Endothelial cell of umbilical vein (primary cell): ENCODE data around the gene SMNDC1. TPM values are rescaled to one million over a fixed set of nuclear protein-coding genes. Genes with fewer than 3 reads are reported as not detected.
"Not testable (repeated sequence)": the region's sequence is repeated elsewhere in the genome, so short reads cannot be mapped to it uniquely, and the experiment has no call there.

ENCODE experiments used
- BruUV-seq: library from RNA; stranded (reverse); fragments of 400-500 nt; replicated peaks from 2 replicates; lab custom pipeline; 2021; lab: Mats Ljungman, UMichigan
- CTCF ChIA-PET: fragments of 300-600, 350-600 bp; sonication (Branson Sonifier 250); formaldehyde crosslinking; loops from one replicate; lab custom pipeline; 2021; ENCODE audit warnings: antibody characterized with exemption, inconsistent platforms; lab: Charles Lee
- POLR2A ChIA-PET: fragments of 300-600, 350-600 bp; sonication (Branson Sonifier 250); formaldehyde crosslinking; loops from one replicate; lab custom pipeline; 2021; ENCODE audit warnings: antibody characterized with exemption, inconsistent platforms; lab: Charles Lee
- DNase-seq: peaks from one replicate; pipeline ENCODE4 v3.0.0-alpha.2; 2011; ENCODE audit warnings: low read depth, low spot score
- FAIRE-seq: peaks from 2 replicates; lab custom pipeline; 2011; peaks lifted over from hg19 to GRCh38; lab: Jason Lieb, UNC
- H2AFZ ChIP-seq: 2 replicates; pipeline ENCODE4 v1.6.0; 2012; ENCODE audit warnings: low read depth, low read length, control low read depth, inconsistent platforms
- H3K27ac ChIP-seq: 2 replicates; pipeline ENCODE4 v1.5.1; 2011; ENCODE audit warnings: low read depth, mild to moderate bottlenecking, control low read depth, low read length, moderate library complexity; ENCODE audit not compliant: insufficient read depth
- H3K27me3 ChIP-seq, 2 experiments: 2 replicates each; pipeline versions ENCODE4 v1.6.0 to v1.6.1; 2011; ENCODE audit warnings: low read length in 2 of 2, mixed read lengths in 1 of 2; ENCODE audit not compliant: control insufficient read depth in 2 of 2, insufficient read depth in 2 of 2
- H3K36me3 ChIP-seq, 2 experiments: 2 replicates in 1 of 2; 3 replicates in 1 of 2; pipeline ENCODE4 v1.5.1; 2011; ENCODE audit warnings: low read length in 2 of 2, mild to moderate bottlenecking in 1 of 2, moderate library complexity in 1 of 2; ENCODE audit not compliant: control insufficient read depth in 2 of 2, insufficient read depth in 2 of 2; ENCODE audit errors: extremely low read depth in 1 of 2
- H3K4me1 ChIP-seq: 3 replicates; pipeline ENCODE4 v1.5.1; 2011; ENCODE audit warnings: mild to moderate bottlenecking, low read length; ENCODE audit not compliant: control insufficient read depth, insufficient read depth; ENCODE audit errors: extremely low read depth
- H3K4me2 ChIP-seq: 2 replicates; pipeline ENCODE4 v1.6.1; 2011; ENCODE audit warnings: low read length, control low read depth, mixed read lengths; ENCODE audit not compliant: insufficient read depth
- H3K4me3 ChIP-seq, 3 experiments: fragments of 200-600 bp in 1 of 3; sonication (generic), shearing (Covaris generic) in 1 of 3; replicated peaks in 1 of 3; 2 replicates each; pipeline ENCODE4 v1.5.1; 2011 to 2016; ENCODE audit warnings: control low read depth in 3 of 3, low read length in 3 of 3, mild to moderate bottlenecking in 2 of 3, inconsistent platforms in 1 of 3, low read depth in 1 of 3, moderate library complexity in 1 of 3; ENCODE audit not compliant: insufficient read depth in 1 of 3
- H3K79me2 ChIP-seq: 2 replicates; pipeline ENCODE4 v1.6.0; 2012; ENCODE audit warnings: low read length, inconsistent platforms; ENCODE audit not compliant: control insufficient read depth, insufficient read depth
- H3K9ac ChIP-seq: replicated peaks from 2 replicates; pipeline ENCODE3; 2011; ENCODE audit warnings: low read length, control low read depth; ENCODE audit not compliant: insufficient read depth; ENCODE audit errors: extremely low read depth
- H3K9me1 ChIP-seq: replicated peaks from 3 replicates; pipeline ENCODE4 v1.6.0; 2011; ENCODE audit warnings: mild to moderate bottlenecking, low read length; ENCODE audit not compliant: control insufficient read depth, insufficient read depth; ENCODE audit errors: extremely low read depth
- H3K9me3 ChIP-seq: replicated peaks from 2 replicates; pipeline ENCODE4 v1.5.1; 2012; ENCODE audit warnings: low read length, inconsistent platforms; ENCODE audit not compliant: control insufficient read depth, insufficient read depth
- H4K20me1 ChIP-seq: replicated peaks from 2 replicates; pipeline ENCODE3; 2011; ENCODE audit warnings: mild to moderate bottlenecking, low read length; ENCODE audit not compliant: control insufficient read depth, insufficient read depth; ENCODE audit errors: extremely low read depth
- CTCF ChIP-seq, 2 donors: IDR thresholded peaks; 1 replicate in 1 of 2; 2 replicates in 1 of 2; pipeline ENCODE4 v1.5.1; 2011; ENCODE audit warnings: low read length in 2 of 2, mild to moderate bottlenecking in 2 of 2, moderate library complexity in 2 of 2, control low read depth in 1 of 2, inconsistent platforms in 1 of 2, low read depth in 1 of 2; ENCODE audit not compliant: insufficient read depth in 1 of 2; ENCODE audit errors: extremely low read depth in 1 of 2
- EZH2 ChIP-seq: IDR thresholded peaks from 2 replicates; pipeline ENCODE4 v1.6.1; 2012; ENCODE audit warnings: borderline replicate concordance, low read depth, mild to moderate bottlenecking, moderate library complexity, low read length, inconsistent platforms; ENCODE audit not compliant: severe bottlenecking
- FOS ChIP-seq: IDR thresholded peaks from 2 replicates; pipeline ENCODE4 v1.6.1; 2011; ENCODE audit warnings: mild to moderate bottlenecking, low read length, moderate library complexity, borderline replicate concordance; ENCODE audit not compliant: insufficient read depth
- GATA2 ChIP-seq: IDR thresholded peaks from 2 replicates; pipeline ENCODE4 v1.7.0; 2011; ENCODE audit warnings: low read depth, mild to moderate bottlenecking, moderate library complexity, mixed read lengths, low read length; ENCODE audit not compliant: insufficient read length, insufficient read depth
- JUN ChIP-seq: IDR thresholded peaks from 2 replicates; pipeline ENCODE4 v1.6.1; 2011; ENCODE audit warnings: borderline replicate concordance, low read depth; ENCODE audit not compliant: insufficient read length, insufficient read depth
- MAX ChIP-seq: IDR thresholded peaks from 2 replicates; pipeline ENCODE4 v1.6.1; 2011; ENCODE audit not compliant: insufficient read depth, insufficient read length
- MYC ChIP-seq: IDR thresholded peaks from one replicate; pipeline ENCODE4 v1.6.1; 2011; ENCODE audit warnings: mild to moderate bottlenecking, low read depth, low read length
- POLR2A ChIP-seq: IDR thresholded peaks from 2 replicates; pipeline ENCODE4 v1.6.1; 2012; ENCODE audit warnings: low read depth, mild to moderate bottlenecking, control low read depth, low read length
- POLR2AphosphoS5 ChIP-seq: IDR thresholded peaks from 2 replicates; pipeline ENCODE4 v1.6.1; 2012; ENCODE audit warnings: low read depth, mild to moderate bottlenecking, control low read depth, low read length, moderate library complexity; ENCODE audit not compliant: insufficient read depth
- dilution Hi-C: fragments of 300-500 bp; cut with MboI; formaldehyde crosslinking; loops from one replicate; pipeline ENCODE4 v1.15.0; 2019; ENCODE audit warnings: low sequenced_read_pairs; ENCODE audit not compliant: extremely low pct_ligation_motif_present
- intact Hi-C: fragments of 100-400 bp; cut with micrococcal nuclease; formaldehyde crosslinking; loops from one replicate; pipeline ENCODE4 v1.10.0; 2022
- polyA plus RNA-seq, 4 experiments: library from polyadenylated mRNA; depleted of rRNA in 3 of 4; stranded (reverse) in 3 of 4; unstranded in 1 of 4; fragments of >200 nt; gene quantifications; 2 replicates each; pipeline versions ENCODE4 v1.2.1 to v1.2.3, GENCODE V29; 2011 to 2012; ENCODE audit warnings: missing spikeins in 1 of 4
- total RNA-seq: library from RNA; stranded (reverse); gene quantifications from 2 replicates; pipeline ENCODE4 v1.2.3, GENCODE V29; 2021

SMNDC1 gene
- total and polyA plus RNA-seq, 2 donors (not counting 3 experiments of a cell fraction or from before 2014, with no cell fraction given): 7.1 to 39.3 TPM

GRCh38 chr10:110334061-110334656, 29.4 kb upstream of the SMNDC1 start:
- no peak overlapping the region for H3K4me3 ChIP-seq
- no peaks in the 10 kb centered on the region for H3K27me3 ChIP-seq
- ChIA-PET CTCF (interaction anchor here (0.7 to 3.3 kb wide), 8 partner anchors 10 to 400 kb away, joined by 3 to 24 read pairs (median 3); no protein-coding TSS in a partner anchor), POLR2A (no interaction called here)
- H3K36me3 ChIP-seq: no peaks in the 10 kb centered on the region
- BruUV-seq: no TSS peak
- no peak overlapping the region for H3K9ac ChIP-seq
- no peaks in the 10 kb centered on the region for H4K20me1 ChIP-seq
- no peak overlapping the region for H3K27ac ChIP-seq
- no peak for DNase-seq
- no peaks in the 10 kb centered on the region for H3K79me2 ChIP-seq
- no peak overlapping the region for H2AFZ ChIP-seq
- dilution Hi-C loops: no loop called here
- no peaks in the 10 kb centered on the region for H3K9me3 ChIP-seq
- H3K4me2 ChIP-seq: no peak overlapping the region
- H3K9me1 ChIP-seq: no peaks in the 10 kb centered on the region
- intact Hi-C loops: no loop called here
- peaks cover 8% of the 10 kb centered on the region for H3K4me1 ChIP-seq
- TF ChIP-seq CTCF (IDR thresholded peaks at IDR 0.05; ENCODE audit: extremely low read depth in 1 of 2, insufficient read depth in 1 of 2, low read depth in 1 of 2, low read length in 2 of 2): no peak
- no peak for TF ChIP-seq POLR2A
- TF ChIP-seq POLR2AphosphoS5: no peak
- no peak for TF ChIP-seq MYC
- no peak for TF ChIP-seq JUN
- no peak for TF ChIP-seq MAX
- no peak for TF ChIP-seq EZH2
- no peak for TF ChIP-seq GATA2
- TF ChIP-seq FOS: no peak
- no peak for FAIRE-seq

GRCh38 chr10:110331226-110331795, 26.6 kb upstream of the SMNDC1 start:
- H3K79me2 ChIP-seq, intact Hi-C loops, H3K27me3 ChIP-seq, H3K9me1 ChIP-seq, FAIRE-seq, H2AFZ ChIP-seq, H3K36me3 ChIP-seq, dilution Hi-C loops, H4K20me1 ChIP-seq, DNase-seq, H3K9ac ChIP-seq, POLR2A ChIA-PET, H3K4me3 ChIP-seq, H3K27ac ChIP-seq, H3K4me2 ChIP-seq, CTCF ChIA-PET, H3K9me3 ChIP-seq, BruUV-seq: not testable (repeated sequence)
- peaks cover 22% of the 10 kb centered on the region for H3K4me1 ChIP-seq
